Coronary artery (tissue), 2 donors: ENCODE data around the gene DYNC2LI1.

Experiments
- DNase-seq: peaks from one replicate; pipeline ENCODE4 v3.0.0-alpha.2; 2017; ENCODE audit warnings: low spot score
- H3K27ac ChIP-seq, 2 donors: fragments of 200-600 bp; sonication (generic); one replicate each; pipeline ENCODE4 v1.5.1; 2016 to 2019
- H3K4me3 ChIP-seq: fragments of 200-600 bp; sonication (generic); 2 replicates; pipeline ENCODE4 v1.5.1; 2016; ENCODE audit warnings: mild to moderate bottlenecking, moderate library complexity
- TF ChIP-seq, protein P1 (sequence below): fragments of 200-600 bp; sonication (generic); IDR thresholded peaks from one replicate; pipeline ENCODE4 v1.5.1; 2019; ENCODE audit warnings: antibody characterized with exemption

DYNC2LI1 gene

DNA sequence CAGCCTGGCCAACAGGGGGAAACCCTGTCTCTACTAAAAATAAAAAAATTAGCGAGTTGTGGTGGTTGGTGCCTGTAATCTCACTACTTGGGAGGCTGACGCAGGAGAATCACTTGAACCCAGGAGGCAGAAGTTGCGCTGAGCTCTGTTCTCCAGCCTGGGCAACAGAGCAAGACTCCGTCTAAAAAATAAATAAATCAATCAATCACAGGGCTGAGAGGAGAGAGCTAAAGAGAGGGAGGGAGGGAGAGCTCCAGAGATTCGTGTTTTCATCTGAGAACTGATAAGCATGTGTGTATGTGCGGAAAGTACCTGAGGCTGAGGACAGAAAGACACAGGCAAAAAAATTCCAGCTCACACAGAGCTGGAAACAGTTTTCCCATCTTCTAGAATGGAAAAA, 37.2 kb upstream of the DYNC2LI1 start:
- no peak for DNase-seq
- Histone ChIP-seq H3K4me3 (no peak overlapping the region), H3K27ac (peak overlapping the region in 1 of 2 donors; percentile 66)
- TF ChIP-seq, protein P1, sequence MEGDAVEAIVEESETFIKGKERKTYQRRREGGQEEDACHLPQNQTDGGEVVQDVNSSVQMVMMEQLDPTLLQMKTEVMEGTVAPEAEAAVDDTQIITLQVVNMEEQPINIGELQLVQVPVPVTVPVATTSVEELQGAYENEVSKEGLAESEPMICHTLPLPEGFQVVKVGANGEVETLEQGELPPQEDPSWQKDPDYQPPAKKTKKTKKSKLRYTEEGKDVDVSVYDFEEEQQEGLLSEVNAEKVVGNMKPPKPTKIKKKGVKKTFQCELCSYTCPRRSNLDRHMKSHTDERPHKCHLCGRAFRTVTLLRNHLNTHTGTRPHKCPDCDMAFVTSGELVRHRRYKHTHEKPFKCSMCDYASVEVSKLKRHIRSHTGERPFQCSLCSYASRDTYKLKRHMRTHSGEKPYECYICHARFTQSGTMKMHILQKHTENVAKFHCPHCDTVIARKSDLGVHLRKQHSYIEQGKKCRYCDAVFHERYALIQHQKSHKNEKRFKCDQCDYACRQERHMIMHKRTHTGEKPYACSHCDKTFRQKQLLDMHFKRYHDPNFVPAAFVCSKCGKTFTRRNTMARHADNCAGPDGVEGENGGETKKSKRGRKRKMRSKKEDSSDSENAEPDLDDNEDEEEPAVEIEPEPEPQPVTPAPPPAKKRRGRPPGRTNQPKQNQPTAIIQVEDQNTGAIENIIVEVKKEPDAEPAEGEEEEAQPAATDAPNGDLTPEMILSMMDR: no peak

DNA sequence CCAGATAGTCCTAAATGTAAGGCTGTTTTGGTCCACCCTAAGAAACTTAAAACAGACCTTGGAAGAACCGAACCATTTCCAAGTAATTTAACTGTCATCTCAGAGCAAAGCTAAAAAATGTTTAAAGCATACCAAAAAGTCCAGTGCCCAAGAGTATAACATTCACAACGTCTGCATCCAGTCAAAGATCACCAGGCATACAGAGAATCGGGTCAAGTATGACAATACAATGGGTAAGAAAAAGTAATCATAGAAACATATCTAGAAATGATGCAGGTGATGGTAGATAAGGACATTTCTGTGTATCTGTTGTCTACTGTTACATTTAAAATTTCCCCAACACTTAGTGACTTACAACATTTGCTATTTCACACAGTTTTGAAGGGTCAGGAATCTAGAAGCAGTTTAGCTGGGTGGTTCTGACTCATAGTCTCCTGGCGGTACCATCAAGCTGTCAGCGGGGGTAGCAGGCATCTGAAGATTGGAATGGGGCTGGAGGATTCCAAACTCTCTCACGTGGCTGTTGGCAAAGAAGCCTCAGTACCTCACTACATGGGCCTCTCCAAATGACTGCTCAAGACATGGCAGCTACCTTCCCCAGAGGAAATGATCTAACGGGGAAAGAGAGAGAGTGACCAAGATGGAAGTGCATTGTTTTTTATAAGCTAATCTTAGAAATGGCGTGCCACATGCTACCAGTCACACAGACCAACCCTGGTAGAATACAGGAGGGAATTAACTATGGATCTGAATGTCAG, 36.6 kb upstream of the DYNC2LI1 start:
- TF ChIP-seq, protein P1: no peak
- Histone ChIP-seq H3K27ac (peak overlapping the region; percentile 16 to 66), H3K4me3 (no peak overlapping the region)
- DNase-seq: peak; percentile 78

DNA sequence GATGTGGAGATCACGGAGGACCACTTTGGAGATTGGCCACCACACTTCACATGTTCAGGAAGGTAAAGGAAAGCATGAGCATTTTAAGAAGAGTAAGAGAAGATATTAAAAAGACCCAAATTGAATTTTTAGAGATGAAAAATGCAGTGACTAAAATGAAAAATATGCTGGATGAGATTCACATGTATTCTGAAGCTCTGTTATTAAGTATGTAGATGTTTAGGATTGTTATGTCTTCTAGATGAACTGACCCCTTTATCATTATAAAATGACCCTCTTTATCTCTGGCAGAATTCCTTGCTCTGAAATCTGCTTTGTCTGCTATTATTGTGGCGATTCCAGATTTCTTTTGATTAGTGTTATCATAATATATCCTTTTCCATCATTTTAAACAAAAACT, 36.0 kb upstream of the DYNC2LI1 start:
- DNase-seq: no peak
- TF ChIP-seq, protein P1: no peak
- Histone ChIP-seq H3K4me3 (no peak overlapping the region), H3K27ac (peak overlapping the region; percentile 16 to 66)

DNA sequence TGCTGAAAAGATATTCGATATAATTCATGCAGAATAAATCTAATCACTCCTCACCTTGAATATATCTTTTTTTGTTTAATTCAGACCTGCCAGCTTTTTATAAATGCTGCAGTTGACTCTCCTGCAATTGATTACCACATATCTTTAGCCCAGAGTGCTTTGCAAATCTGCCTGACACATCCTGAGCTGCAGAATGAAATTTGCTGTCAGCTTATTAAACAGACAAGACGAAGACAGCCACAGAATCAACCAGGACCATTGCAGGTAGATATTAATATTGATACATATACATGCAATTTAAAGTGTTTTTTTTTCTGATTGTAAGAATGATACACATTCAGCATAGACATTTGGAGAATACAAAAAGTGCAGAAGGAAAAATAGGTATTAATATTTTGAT, 35.6 kb upstream of the DYNC2LI1 start:
- Histone ChIP-seq H3K4me3 (no peak overlapping the region), H3K27ac (no peak overlapping the region)
- DNase-seq: no peak
- TF ChIP-seq, protein P1: no peak

DNA sequence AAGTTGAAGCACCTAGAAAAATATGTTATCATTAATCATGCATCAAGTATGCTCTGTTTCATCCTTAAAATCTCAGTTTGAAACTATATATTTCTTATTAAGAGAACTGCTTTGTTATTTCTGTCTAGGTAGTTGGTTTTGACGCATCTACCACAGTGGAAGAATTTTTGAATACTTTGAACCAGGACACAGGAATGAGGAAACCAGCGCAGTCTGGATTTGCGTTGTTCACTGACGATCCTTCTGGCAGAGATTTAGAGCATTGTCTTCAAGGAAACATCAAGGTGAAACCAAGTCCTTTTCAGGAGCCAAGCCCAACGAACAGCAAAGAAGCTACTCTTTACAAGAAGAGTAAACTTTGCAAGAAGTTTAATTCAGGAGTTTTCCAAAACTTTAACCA, 30.1 kb upstream of the DYNC2LI1 start:
- TF ChIP-seq, protein P1: no peak
- H3K4me3 ChIP-seq: no peak overlapping the region
- no peak for DNase-seq
- H3K27ac ChIP-seq: no peak overlapping the region

DNA sequence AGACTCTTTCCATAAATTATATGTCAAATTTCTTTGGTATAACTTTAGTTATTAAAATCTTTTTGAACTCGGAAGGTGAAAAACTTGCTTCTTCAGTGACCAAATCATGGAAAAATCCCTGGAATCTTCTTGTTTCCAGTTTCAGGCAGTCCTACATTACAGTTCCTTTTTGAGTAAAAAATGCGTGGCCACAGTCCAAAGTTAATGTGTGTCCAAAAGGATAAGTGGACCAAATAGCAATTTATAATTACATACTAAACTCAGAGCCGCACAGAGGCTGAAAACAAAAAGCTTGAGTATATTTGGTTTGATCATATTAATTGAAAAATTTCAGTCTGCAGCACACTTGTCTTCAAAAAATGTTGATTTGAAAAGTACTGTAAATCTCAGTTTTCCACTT, 28.4 kb upstream of the DYNC2LI1 start:
- TF ChIP-seq, protein P1: no peak
- Histone ChIP-seq H3K4me3 (no peak overlapping the region), H3K27ac (peak overlapping the region; percentile 21 to 58)
- no peak for DNase-seq

DNA sequence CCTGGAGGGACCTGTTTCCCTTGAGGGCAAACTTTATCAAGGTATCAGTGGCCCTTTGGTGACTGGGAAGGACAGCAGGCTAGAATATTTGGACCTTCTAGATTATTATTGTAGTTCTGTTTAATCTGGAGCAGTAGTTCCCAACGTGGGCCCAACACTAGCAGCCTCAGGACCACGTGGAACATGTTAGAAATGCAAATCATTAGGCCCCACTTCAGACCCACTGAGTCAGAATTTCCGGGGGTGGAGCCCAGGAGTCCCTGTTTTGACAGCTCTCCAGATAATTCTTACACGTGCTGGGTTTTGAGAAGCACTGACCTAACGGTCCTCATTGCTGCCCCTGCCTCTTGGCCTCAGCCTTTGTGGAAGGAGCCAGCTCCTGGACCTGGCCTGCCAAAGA, 25.5 kb upstream of the DYNC2LI1 start:
- Histone ChIP-seq H3K27ac (no peak overlapping the region), H3K4me3 (no peak overlapping the region)
- TF ChIP-seq, protein P1: no peak
- DNase-seq: no peak
